Occipital lobe (tissue), 2 donors: ENCODE data around the gene FDCSP. TPM values are rescaled to one million over a fixed set of nuclear protein-coding genes. Genes with fewer than 3 reads are reported as not detected.
"Not testable (repeated sequence)": the region's sequence is repeated elsewhere in the genome, so short reads cannot be mapped to it uniquely, and the experiment has no call there.

Source experiments
- DNase-seq: peaks from one replicate; lab custom pipeline; 2025; lab: John Stamatoyannopoulos, UW
- total RNA-seq: library from RNA; depleted of rRNA; stranded (reverse); fragments of >200 nt; gene quantifications from one replicate; pipeline ENCODE4 v1.2.3, GENCODE V29; 2014

Gene FDCSP
- total RNA-seq, 1 donor from 2014 or later, result not detected

DNA sequence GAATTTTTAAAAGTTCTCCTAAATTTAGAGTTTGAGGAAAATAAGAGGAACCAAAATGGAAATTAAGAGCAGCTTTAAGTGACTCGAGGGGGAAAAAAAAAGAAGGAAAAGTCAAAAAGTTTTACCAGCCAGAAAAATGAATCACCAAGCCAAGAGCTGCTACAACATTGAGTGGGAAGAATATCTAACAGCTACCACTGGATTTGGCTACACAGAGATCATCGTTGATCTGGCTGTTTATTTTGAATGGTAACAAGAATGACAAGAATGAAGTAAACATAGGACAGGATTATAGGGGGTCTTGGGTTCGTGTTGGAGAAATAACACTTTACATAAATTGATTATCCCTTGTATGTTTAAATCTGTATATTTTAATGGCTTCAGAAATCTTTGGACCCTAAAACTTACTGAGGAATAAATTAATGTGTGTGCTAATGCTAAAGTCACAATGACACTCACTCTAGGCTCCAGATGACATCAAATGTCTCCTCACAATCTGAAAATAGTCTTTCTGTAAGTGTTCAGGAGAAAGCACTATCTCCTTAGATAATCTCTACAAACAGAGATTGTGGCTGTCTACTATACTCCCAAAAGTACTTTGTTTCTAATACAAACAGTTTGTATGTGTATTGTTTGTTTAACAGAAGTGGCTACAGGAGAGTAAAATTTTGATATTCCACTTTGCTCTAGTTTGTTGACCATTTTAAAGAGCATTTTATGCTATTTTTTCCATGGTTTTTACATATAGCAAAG lies 13.4 kb downstream of the FDCSP start:
- no peak for DNase-seq

DNA sequence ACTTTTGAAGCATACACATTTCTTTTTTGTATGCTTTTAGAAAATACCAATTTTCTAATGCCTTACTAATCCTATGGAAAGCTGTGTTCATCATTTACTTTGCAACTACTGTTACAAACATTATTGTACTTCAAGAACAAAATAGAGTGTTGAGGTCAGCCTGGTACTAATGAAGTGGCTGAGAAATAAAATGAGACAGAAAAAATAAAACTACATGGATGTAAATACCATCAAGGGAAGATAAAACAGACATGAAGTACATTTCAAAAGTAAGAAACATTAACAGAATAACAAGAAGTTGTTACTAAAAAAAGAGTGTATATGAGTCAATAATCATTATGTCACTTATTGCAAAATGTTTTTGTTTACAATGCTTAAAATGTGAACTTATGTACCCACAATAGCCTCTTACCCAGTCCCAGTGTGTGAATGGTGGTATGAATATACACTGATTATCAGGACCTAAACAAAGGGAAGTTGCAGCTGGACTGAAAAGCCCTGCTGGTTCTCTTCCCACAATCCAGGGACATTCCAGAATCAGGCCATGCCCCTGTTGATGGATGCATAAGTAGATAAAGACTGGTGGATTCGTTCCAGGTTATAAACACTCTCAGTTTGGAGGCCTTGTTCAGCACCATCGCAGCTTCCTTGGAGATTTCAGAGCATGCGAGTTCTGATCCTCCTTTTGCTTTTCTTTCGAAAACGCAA lies 14.1 kb downstream of the FDCSP start:
- no peak for DNase-seq

DNA sequence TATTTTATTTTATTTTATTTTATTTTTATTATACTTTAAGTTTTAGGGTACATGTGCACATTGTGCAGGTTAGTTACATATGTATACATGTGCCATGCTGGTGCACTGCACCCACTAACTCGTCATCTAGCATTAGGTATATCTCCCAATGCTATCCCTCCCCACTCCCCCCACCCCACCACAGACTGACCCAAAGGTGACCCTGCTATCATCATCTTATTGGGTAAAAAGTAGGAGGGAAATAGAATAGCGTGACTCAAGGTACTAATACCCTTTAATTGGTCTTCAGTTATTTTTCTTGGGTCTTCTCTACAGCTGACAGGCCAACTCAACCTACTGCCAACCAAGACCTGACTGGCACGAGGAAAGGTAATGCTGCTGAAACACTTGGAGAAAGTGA lies 16.4 kb downstream of the FDCSP start, which contains the start of gene CSN3:
Gene CSN3, plus strand, starts transcription at position 301 of the 400 bp plus-strand sequence. CDS start 2,223 bp downstream, outside the sequence.
- DNase-seq, result not testable (repeated sequence)

DNA sequence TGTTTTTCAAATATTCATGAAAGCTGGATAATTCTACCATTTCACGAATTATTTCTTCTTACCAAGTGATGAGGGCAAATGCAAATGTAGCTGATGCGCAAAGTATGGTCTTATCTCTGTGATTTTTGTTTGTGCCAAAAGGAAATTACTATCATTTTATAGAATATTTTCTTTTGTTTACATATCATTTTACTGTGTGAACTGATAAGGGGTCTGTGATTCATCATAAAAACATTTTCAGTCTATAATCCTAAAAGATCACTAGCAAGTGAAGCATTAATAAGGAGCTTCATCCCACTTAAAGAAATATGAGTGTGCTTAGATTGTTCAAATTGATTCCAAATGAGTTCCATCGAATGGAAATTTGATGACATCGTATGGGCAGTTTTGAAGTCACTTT lies 17.2 kb downstream of the FDCSP start:
- no peak for DNase-seq

DNA sequence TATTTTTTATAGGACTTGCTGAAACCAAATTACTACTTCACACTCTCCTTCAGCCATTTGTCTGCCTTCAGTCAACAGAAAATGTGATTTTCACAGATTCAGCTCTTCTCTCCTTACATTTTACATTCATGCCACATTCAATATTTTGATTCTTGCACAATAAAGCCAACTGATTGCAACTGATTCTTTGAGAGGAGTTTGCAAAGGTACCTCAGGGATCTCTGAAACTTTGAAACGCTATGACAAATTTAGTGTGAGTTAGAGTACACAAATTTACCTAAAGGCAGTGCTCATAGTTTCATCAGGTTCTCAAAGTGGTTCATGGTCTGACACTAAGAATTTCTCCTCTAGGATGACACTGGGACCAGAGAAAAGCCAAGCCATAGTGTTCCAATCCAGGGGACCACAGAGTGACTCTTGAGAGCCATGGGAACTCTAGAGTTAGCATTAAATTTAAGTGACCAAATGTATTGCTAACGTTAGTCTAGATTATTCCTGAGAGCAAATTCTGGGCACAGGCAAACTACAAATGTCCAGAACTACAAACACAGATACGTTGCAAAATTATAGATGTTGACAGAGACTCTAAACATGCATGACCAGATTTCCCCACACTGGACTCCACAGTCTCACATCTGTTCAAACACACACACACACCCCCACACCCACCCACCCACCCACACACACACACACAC lies 25.5 kb downstream of the FDCSP start:
- no peak for DNase-seq

DNA sequence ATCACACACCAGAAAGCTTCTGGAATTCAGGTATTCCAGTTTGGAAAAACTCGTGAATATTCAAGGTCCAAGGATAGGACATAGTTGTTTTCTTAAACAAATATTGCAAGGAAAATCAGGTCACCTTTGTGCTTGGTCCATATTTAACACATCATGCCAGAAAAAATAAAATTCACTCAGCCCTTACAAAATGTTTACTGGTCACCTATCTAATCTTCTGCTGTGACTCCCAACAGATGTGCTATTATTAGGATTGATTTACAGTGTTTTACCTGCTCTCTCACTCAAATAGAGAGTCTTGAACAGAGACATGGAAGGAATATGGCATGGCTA lies 26.0 kb downstream of the FDCSP start:
- DNase-seq, result no peak

DNA sequence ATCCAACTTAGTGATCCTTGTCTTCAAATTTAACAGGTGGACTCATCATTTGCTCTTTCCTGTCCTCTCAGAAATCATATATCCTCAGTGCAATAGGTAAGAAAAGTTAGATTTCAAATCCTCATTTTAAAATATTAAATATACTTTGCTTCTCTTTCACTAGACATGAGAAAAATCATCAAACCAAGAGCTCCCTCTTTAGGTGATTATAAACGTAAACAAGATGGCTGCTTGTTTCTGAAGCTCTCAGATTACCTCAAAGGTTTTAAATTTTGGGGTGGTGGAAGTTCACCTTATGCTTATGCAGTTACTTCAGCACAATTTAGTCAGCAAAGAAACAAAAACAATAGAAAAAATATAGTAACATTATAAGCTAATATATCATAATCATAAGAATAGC lies 43.8 kb downstream of the FDCSP start:
- no peak for DNase-seq

DNA sequence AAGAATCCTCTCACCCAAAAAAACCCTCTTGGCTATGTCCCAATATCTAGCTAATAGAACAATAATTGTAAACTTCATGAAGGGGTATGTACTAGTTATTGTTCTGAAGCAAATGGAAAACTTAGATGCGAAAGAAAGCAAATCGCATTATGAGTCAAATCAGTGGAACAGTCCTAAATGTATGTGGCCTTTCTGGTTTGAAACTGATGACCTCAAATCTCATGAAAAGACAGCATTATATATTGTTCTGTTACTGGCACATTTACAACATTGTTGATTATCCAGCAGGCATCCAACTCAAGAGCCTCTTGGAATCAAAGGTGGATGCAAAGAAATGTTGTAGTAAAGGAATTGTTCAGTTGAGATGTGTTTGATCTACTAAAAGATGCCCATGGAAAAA lies 51.2 kb downstream of the FDCSP start:
- no peak for DNase-seq

DNA sequence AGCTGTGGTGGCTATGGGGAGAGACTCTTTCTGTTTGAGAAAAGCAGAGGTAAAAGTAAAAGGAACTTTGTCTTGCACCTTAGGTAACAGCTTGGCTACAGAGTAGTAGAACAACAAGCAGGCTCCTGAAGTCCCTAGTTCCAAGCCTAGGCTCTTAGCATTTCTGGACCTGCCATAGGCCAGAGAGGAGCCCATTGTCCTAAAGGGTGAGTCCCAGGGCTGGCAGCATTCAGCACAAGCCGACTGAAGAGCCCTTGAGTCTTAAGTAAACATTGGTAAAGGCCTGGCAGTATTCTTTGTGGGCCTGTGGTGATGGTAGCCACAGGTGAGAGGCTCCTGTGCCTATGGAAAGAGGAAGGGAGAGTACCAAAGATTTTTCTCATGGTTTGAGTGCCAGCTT lies 54.6 kb downstream of the FDCSP start:
- DNase-seq, result no peak

Other genes starting within 250 kb of the FDCSP start
- gene STATH, start 230.2 kb upstream of the FDCSP start, total RNA-seq, result not detected
- gene HTN3, start 197.7 kb upstream of the FDCSP start, total RNA-seq, result not detected
- gene HTN1, start 175.7 kb upstream of the FDCSP start, total RNA-seq, result not detected
- gene PRR27, start 71.9 kb upstream of the FDCSP start, total RNA-seq, result not detected
- gene ODAM, start 30.4 kb upstream of the FDCSP start, total RNA-seq, result not detected
- gene CSN3, start 16.5 kb downstream of the FDCSP start, total RNA-seq, result not detected
- gene CABS1, start 108.9 kb downstream of the FDCSP start, total RNA-seq, result not detected
- not detected for gene SMR3A, start 134.6 kb downstream of the FDCSP start, total RNA-seq
- not detected for gene SMR3B, start 157.0 kb downstream of the FDCSP start, total RNA-seq
- not detected for gene OPRPN, start 171.8 kb downstream of the FDCSP start, total RNA-seq
- not detected for gene MUC7, start 246.1 kb downstream of the FDCSP start, total RNA-seq